Loucy (cell line): ENCODE data around the gene CRABP1.
A peak's percentile ranks its signal among the peaks of the same experiment; 100 is the strongest.

ENCODE experiments used
- H2AFZ ChIP-seq: fragments of 200-600 bp; sonication (generic); 2 replicates; pipeline ENCODE4 v1.6.0; 2016; ENCODE audit warnings: antibody characterized with exemption, mild to moderate bottlenecking, low read length, moderate library complexity
- H3F3A ChIP-seq: fragments of 200-600 bp; 2 replicates; pipeline ENCODE4 v1.6.0; 2016; ENCODE audit warnings: antibody characterized with exemption, low read depth, mild to moderate bottlenecking
- H3K27me3 ChIP-seq: fragments of 200-600 bp; sonication (generic); 2 replicates; pipeline ENCODE4 v1.6.1; 2014; ENCODE audit warnings: low read length, mild to moderate bottlenecking; ENCODE audit not compliant: insufficient read depth, poor library complexity, severe bottlenecking
- H3K36me3 ChIP-seq: fragments of 200-600 bp; sonication (generic); 2 replicates; pipeline ENCODE4 v1.6.1; 2016; ENCODE audit warnings: low read length; ENCODE audit not compliant: insufficient read depth
- H3K4me1 ChIP-seq: fragments of 200-600 bp; sonication (generic); 2 replicates; pipeline ENCODE4 v1.5.1; 2014; ENCODE audit warnings: low read length, mild to moderate bottlenecking; ENCODE audit not compliant: insufficient read depth, poor library complexity, severe bottlenecking
- H3K4me2 ChIP-seq: fragments of 200-600 bp; sonication (generic); 2 replicates; pipeline ENCODE4 v1.6.0; 2014; ENCODE audit warnings: antibody characterized with exemption, low read length, low read depth, mild to moderate bottlenecking; ENCODE audit not compliant: poor library complexity, severe bottlenecking
- H3K4me3 ChIP-seq: fragments of 200-600 bp; sonication (generic); 2 replicates; pipeline ENCODE4 v1.5.1; 2014; ENCODE audit warnings: low read length, mild to moderate bottlenecking, mixed read lengths; ENCODE audit not compliant: poor library complexity, severe bottlenecking
- H3K79me2 ChIP-seq: fragments of 200-600 bp; sonication (generic); 2 replicates; pipeline ENCODE4 v1.6.1; 2014; ENCODE audit warnings: low read length; ENCODE audit not compliant: insufficient read depth
- H3K9ac ChIP-seq: fragments of 200-600 bp; sonication (generic); 2 replicates; pipeline ENCODE4 v1.6.0; 2014; ENCODE audit warnings: mild to moderate bottlenecking, low read depth, low read length, moderate library complexity; ENCODE audit not compliant: poor library complexity, severe bottlenecking
- H3K9me2 ChIP-seq: fragments of 200-600 bp; sonication (generic); replicated peaks from 2 replicates; pipeline ENCODE4 v1.6.1; 2016; ENCODE audit warnings: low read depth, low read length, mixed read lengths
- H3K9me3 ChIP-seq: fragments of 200-600 bp; sonication (generic); 2 replicates; pipeline ENCODE4 v1.6.1; 2014; ENCODE audit warnings: mild to moderate bottlenecking, antibody characterized with exemption, low read length, low read depth; ENCODE audit not compliant: insufficient read depth
- H4K20me1 ChIP-seq: fragments of 200-600 bp; sonication (generic); 2 replicates; pipeline ENCODE4 v1.6.0; 2014; ENCODE audit warnings: antibody characterized with exemption, low read length, mild to moderate bottlenecking; ENCODE audit not compliant: insufficient read depth, poor library complexity, severe bottlenecking
- EZH2phosphoT487 ChIP-seq: fragments of 200-600 bp; IDR thresholded peaks from 2 replicates; pipeline ENCODE4 v1.6.1; 2018; ENCODE audit warnings: antibody characterized with exemption, mild to moderate bottlenecking, moderate library complexity, borderline replicate concordance
- TF ChIP-seq, protein P1 (sequence below): fragments of 200-600 bp; sonication (generic); conservative IDR thresholded peaks from 2 replicates; pipeline ENCODE4 v1.5.1; 2014; ENCODE audit warnings: mild to moderate bottlenecking, antibody characterized with exemption, low read length

The CRABP1 gene

DNA sequence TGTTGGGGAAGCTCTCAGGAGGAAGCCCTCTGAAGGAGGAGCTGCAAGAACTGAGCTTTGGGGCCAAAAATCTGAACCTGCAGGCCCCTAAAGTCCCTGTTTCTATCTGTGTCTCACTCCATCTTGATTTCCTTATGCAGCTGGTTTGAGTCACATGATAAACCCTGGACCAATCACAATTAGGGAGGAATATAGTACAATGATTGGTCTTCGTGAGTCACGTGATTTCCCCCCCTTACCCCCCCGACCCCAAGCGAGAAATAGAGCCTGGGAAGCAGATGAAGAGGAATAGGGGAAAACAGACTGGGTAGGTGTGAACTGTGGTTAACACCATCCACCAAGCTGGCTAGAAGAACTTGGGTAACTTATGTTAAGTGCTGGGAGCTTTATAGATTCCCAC lies 12.9 kb downstream of the CRABP1 start:
- Histone ChIP-seq H3K4me2 (no peak overlapping the region), H3K9me2 (no peaks in the 10 kb centered on the region), H3K79me2 (no peaks in the 10 kb centered on the region), H3K9me3 (no peaks in the 10 kb centered on the region), H3K36me3 (no peaks in the 10 kb centered on the region), H3F3A (no peaks in the 10 kb centered on the region), H3K4me1 (no peaks in the 10 kb centered on the region), H2AFZ (peak overlapping the region; percentile 8; the same call in 1 of the 2 replicates), H3K27me3 (no peaks in the 10 kb centered on the region), H3K9ac (no peak overlapping the region), H3K4me3 (no peak overlapping the region), H4K20me1 (no peaks in the 10 kb centered on the region)
- no peak for TF ChIP-seq EZH2phosphoT487
- TF ChIP-seq, protein P1, sequence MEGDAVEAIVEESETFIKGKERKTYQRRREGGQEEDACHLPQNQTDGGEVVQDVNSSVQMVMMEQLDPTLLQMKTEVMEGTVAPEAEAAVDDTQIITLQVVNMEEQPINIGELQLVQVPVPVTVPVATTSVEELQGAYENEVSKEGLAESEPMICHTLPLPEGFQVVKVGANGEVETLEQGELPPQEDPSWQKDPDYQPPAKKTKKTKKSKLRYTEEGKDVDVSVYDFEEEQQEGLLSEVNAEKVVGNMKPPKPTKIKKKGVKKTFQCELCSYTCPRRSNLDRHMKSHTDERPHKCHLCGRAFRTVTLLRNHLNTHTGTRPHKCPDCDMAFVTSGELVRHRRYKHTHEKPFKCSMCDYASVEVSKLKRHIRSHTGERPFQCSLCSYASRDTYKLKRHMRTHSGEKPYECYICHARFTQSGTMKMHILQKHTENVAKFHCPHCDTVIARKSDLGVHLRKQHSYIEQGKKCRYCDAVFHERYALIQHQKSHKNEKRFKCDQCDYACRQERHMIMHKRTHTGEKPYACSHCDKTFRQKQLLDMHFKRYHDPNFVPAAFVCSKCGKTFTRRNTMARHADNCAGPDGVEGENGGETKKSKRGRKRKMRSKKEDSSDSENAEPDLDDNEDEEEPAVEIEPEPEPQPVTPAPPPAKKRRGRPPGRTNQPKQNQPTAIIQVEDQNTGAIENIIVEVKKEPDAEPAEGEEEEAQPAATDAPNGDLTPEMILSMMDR, result no peak

DNA sequence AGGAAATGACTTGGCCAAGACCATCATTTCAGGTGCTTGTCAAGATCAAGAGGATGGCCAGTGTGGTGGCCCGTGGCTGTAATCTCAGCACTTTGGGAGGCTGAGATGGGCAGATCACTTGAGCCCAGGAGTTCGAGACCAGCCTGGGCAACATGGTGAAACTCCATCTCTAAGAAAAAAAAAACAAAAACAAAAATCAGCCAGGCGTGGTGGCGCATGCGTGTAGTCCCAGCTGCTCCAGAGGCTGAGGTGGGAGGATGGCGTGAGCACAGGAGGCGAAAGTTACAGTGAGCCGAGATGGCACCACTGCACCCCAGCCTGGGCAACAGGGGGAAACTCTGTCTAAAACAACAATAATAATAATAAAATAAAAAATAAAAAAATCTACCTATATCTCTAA lies 15.0 kb downstream of the CRABP1 start:
- Histone ChIP-seq H3K79me2 (no peaks in the 10 kb centered on the region), H3K9me3 (no peaks in the 10 kb centered on the region), H3K36me3 (no peaks in the 10 kb centered on the region), H3K9me2 (no peaks in the 10 kb centered on the region), H4K20me1 (no peaks in the 10 kb centered on the region), H2AFZ (no peak overlapping the region), H3F3A (no peaks in the 10 kb centered on the region), H3K4me2 (no peak overlapping the region), H3K9ac (no peak overlapping the region), H3K4me1 (no peaks in the 10 kb centered on the region), H3K27me3 (no peaks in the 10 kb centered on the region), H3K4me3 (no peak overlapping the region)
- TF ChIP-seq EZH2phosphoT487, result no peak
- TF ChIP-seq, protein P1, result no peak

DNA sequence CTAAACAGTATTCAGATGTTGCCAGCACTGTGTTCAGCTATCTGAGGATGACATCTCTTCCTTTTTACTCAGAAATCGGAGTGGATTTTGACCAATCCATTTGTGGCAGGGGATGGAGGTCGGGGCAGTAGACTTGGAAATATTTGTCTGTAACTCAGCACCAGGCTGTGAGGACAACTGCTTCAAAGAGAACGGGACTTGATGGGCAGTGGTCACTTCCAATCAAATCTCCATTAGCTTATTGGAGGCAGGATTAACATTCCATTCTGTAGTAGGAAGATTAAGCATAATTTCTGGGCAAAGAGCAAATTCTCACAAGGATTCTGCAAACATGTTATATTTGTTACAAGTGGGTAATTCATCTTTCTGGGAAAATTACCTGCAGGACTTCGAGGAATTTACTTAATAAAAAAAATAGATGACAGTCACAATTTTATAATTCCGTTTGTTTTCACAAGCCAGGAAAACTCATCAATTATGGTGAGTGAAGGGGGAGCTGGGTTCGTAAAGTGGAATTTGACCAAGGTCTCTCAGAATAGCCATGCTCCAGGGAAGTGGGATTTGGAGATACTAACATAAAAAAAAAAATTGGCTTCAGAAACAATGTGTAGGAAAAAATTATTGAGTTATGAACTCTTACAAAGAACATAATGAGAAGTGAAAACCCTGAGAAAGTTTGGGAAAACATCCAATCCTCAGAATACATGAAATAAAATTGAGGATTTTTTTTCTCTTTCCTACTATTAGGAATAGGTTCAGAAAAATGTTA lies 18.1 kb downstream of the CRABP1 start:
- TF ChIP-seq EZH2phosphoT487, result no peak
- TF ChIP-seq, protein P1, result no peak
- no peaks in the 10 kb centered on the region for H3K27me3 ChIP-seq
- H3K4me3 ChIP-seq, result no peak overlapping the region
- H3F3A ChIP-seq, result no peaks in the 10 kb centered on the region
- H3K36me3 ChIP-seq, result no peaks in the 10 kb centered on the region
- H3K79me2 ChIP-seq, result no peaks in the 10 kb centered on the region
- H2AFZ ChIP-seq, result no peak overlapping the region
- H3K9ac ChIP-seq, result no peak overlapping the region
- H4K20me1 ChIP-seq, result no peaks in the 10 kb centered on the region
- no peaks in the 10 kb centered on the region for H3K9me2 ChIP-seq
- no peaks in the 10 kb centered on the region for H3K9me3 ChIP-seq
- no peak overlapping the region for H3K4me2 ChIP-seq
- no peaks in the 10 kb centered on the region for H3K4me1 ChIP-seq
